Anterior cingulate cortex (tissue), 58 donors: Measurements from ENCODE around the gene PNISR.

Source experiments
- DNase-seq, 58 donors: peaks; one replicate each; lab custom pipeline; 2025; lab: John Stamatoyannopoulos, UW

The PNISR gene

DNA sequence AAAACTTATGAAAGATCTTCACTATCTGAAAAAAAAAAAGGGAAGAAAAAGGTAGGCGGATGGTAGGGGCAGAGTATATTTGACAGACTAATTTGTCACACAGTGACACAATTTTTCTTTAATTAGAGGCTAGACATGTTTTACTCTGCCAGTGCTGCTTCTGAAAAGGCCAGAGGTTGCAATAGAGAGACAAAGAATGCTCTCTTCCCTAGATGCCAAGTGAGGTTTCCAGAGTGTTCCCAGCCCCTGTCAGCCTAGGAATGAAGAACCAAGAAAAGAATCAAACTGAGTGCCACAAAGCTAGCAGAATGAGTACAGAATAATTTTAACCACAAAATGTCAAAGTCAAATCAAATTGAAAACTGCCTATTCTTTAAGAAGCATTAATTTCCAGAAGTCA, 13.0 kb downstream of the PNISR start:
- peak in 18 of 58 donors; percentile 1 to 55 (median 10) for DNase-seq

DNA sequence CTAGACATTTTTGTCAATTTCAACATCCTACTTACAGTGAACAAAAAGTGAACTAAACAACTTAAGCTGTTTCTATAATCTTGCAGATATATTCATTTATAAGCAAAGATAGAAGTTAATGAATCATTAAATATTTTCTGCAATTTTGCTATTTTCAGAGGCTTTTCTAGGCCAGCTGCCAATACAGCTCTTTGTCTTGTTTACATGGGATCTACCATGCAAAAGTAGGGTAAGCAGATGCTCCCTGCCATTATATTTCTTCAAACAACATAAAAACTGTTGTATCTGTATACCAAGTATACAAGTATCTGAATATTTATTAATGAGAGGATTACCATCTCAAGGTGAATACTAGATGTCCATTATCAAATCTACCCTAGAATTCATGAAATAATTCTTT, 15.4 kb downstream of the PNISR start:
- no peak for DNase-seq

DNA sequence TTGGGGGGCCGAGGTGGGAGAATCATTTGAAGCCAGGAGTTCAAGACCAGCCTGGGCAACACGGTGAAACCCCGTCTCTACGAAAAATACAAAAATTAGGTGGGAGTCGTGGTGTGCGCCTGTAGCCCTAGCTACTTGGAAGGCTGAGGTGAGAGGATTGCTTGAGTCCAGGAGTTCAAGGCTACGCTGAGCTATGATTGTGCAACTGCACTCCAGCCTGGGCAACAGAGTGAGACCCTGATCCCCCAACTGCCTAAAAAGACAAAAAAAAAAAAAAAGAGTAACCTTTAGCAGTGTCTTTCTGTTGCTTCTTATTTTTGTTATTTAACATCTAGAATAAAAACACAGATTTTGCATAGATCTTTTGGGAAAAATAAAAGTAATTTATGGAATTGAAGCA, 18.0 kb downstream of the PNISR start:
- DNase-seq, result no peak

DNA sequence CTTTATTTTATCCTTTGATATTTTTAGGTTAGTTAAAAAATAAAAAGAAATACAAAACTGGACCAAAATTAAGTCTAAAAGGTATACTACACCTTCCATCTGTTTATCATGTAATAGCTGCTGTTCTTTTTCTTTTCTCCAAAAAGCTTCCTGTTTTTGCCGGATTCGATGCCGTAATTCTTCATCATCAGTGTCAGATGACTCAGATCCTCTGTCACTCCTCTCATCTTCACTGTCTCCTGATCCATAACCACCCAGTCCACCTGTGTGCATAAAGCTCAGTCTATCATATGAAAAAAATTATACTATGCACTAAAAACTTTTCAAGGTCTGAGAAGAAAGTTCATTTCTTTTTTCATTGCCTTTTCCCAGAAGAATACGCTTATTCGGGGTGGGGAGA, 22.7 kb downstream of the PNISR start:
- DNase-seq, result no peak

DNA sequence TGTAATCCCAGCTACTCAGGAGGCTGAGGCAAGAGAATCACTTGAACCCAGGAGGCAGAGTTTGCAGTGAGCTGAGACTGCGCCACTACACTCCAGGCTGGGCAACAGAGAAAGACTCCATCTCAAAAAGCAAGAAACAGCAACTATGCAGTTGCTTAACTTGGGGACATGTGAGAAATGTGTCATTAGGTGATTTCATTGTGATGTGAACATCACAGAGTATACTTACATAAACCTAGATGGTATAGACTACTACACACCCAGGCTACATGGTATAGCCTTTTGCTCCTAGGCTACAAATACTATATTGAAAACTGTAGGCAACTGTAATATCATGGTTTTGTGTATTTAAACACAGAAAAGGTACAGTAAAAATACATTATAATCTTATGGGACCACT, 27.8 kb downstream of the PNISR start:
- DNase-seq, result no peak

DNA sequence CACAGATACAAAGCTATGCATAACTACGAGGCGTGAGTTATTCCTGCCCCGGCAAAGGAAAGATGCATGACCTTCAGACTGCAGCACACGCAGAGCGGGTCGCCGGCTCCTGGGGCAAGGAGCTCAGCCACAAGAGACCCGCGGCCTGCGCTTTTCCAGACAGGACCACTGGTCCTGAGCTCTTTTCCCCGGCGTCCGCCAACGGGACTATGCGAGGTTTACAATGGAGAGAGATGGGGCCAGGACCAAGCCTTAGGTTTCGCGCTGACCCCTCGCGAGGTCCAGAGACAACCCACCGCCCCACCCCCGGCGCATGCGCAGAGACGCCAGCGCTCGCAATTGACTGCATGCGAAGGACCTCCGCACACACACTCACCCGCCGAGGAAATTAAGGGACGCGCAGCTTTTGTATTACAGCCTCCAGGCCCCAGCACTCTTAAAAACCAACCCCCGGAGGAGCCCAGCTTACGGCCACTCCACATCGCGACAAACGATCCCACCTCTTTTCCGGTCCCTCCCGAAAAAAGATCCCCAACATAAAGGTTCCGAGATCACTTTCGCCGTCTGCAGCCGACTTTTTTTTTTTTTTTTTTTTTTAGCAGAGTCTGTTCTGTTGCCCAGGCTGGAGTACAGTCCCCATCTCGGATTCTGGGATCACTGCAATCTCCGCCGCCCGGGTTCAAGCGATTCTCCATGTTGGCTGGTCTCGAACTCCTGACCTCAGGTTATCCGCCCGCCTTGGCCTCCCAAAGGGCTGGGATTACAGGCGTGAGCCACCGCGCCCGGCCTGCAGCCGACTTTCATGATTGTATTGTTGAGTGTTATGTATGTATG, 31.2 kb downstream of the PNISR start, which contains the start of gene COQ3:
COQ3 (minus strand) TSS at position 498 of the 834 bp plus-strand sequence; CDS start at position 482, 16 bp downstream.
- DNase-seq, result peak in 57 of 58 donors; percentile 25 to 83 (median 66)

DNA sequence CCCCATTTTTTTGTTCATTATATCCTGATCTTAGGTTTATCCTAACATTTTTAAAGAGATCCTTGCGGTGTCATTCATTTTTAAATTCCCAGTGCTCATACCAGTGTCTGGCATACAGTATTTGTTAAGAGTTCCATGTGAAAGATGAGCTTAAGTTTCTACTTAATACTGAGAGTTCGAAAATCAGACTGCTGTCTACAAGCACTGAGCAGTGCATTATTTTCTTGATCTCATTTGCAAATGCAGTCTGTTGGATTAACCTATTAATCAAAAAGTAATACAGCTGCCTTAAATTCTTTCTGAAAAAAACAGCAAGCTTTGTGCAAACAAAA, 31.8 kb downstream of the PNISR start:
- no peak for DNase-seq

DNA sequence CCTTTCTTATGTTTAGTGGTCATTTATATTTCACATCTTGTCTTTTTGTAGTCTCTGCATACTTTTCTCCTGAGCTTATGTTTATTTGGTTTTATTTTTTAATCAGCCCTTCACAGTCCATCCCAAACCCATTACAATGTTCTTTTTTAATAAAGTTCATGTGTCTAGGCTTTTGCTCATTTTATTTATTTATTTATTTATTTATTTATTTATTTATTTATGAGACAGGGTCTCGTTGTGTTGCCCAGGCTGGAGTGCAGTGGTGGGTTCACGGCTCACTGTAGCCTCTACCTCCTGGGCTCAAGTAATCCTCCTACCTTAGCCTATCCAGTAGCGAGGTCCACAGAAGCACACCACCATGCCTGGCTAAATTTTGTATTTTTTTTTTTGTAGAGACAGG, 34.2 kb downstream of the PNISR start:
- no peak for DNase-seq

DNA sequence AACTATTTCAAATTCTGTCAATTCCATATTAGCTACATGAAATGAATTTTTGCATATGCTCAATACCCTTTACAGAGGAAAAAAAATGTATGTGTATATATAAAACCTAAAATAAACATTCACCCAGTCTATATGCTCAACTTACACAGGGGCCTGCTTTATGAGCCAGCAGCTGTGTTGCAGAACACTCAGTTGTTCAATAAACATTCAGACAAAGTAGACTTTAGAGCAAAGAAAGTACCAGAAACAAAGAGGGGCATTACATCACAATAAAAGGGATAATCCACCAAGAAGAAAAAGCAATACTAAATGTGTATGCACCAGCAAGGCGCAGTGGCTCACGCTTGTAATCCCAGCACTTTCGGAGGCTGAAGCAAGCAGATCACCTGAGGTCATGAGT, 40.6 kb downstream of the PNISR start:
- DNase-seq, result no peak

DNA sequence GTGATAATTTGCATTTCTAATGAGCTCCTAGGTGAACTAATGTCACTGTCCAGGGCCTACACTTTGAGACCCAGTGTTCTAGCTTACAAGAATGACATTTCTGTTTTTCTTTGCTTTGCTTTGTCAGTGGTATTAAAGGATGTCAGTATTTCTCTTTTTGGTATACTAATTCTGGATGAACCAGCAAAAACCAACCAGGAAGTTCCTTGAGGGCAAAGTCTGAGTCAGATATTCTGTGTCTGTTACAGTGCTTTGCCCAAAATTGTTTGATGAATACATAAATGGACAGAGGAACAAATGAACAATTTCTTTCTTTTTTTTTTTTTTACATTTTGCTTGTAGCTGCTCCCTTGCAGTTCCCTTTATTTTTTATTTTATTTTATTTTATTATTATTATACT, 46.5 kb downstream of the PNISR start:
- DNase-seq, result no peak

DNA sequence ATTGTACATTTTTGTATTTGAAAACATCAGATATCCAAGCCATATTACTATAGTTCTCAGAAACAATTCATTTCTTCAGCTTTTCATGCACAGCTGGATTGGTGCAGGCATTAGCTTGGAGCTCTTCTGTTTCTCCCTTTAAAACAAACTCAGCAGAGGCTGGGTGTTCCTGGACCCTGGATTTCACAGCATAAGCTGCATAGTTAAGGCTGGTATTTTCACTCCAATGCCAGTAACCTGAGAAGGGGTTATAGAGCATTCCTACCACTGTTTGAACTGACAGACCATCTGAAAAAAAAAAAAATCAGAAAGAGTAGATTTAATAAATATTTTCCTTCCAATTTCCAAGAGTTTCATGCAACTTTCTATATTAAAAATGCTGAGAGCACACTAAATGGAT, 55.6 kb downstream of the PNISR start:
- no peak for DNase-seq

DNA sequence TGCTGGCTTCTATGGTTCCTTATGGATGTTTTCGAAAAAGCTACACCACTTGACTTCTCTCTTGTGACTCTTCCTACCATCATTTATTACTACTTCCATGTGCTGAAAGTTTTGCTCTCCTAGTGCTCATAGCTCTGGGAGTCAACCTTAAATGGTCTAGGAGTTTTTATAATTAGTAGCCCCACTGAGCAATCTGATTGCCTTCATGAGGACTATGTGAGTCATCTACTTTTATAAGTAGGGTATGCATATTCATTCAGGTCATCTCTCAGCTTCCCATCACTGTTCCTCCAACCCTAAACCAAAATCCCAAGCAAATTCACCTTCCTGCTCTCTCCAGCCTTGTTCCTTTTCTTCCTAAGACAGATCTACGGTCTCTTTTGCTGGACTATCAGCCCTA, 58.3 kb downstream of the PNISR start:
- no peak for DNase-seq

DNA sequence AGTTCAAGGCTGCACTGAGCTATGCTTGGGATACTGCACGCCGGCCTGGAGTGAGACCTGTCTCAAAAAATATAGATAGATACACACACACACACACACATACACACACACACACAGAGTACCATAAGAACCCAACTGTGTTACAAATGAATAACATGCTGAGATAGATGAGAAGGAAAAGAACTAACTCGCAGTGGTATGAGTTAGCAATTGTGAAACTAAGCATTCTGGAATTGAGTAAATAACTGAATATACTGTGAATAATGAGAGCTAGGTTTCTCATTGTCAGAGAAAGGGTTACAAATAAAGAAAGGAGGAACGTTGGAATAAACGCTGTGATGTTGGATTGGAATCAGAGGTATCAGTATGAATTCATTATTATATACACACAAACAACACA, 61.1 kb downstream of the PNISR start:
- DNase-seq, result no peak

DNA sequence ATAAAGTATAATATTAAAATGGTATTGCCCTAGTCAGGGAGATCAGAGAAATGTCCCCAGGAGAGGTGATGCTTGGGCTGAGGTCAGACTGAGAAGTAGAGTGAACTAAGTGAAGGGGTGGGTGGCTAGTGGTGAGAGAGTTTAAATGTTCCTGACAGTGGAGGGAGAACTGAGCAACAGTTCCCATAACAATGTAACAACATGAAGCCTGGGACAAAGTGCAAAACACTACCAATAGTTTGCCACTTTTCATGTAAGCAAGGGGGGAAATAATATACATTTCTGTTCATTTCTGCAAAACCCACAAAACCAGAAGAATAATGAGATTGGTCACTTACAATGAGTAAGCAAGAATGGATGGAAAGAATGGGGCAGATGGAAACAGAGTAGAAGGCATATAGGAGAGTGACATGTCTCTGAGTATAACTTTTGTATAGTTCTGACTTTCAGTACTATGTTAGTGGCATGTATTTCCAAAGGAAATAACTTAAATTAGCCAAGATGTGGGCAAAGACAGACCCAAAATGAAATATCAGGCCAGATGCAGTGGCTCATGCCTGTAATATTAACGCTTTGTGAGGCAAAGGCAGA, 62.3 kb downstream of the PNISR start:
- DNase-seq, result no peak

DNA sequence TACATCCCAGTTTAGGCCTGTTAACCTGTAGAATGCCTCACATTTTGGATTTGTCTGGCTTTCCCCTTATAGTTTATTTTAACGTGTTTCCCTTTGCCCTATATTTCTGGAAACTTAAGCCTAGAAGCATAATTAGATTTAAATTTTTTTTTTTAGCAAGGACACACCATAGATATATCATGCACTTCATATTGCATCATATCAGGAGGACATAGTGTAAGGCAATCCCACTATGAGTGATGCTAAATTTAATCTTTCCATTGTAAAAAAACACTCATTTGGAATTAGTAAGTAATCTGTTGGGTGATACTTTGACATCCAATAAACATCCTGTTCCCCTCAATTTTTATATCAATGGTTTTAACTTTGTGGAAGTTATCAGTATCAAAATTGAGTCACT, 65.3 kb downstream of the PNISR start:
- DNase-seq, result no peak

DNA sequence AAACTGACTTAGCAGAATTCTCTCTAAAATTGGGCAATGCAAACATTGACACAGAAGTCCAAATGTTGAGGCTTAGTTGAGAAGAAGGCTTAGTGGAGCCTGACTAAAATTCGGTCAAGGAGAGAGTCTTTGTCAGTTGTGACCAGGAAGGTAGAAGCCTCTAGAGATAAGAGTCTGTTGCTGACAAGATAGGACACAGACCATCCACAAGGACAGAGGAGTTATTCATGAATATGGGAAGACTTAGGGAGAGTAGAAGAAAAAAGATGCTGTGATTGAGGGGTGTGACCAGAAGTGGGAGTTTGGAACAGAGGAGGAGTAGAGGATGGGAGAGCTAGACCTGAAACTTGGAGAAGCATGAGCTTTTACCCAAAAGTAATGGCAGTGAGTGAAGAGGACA, 68.5 kb downstream of the PNISR start:
- DNase-seq, result no peak

DNA sequence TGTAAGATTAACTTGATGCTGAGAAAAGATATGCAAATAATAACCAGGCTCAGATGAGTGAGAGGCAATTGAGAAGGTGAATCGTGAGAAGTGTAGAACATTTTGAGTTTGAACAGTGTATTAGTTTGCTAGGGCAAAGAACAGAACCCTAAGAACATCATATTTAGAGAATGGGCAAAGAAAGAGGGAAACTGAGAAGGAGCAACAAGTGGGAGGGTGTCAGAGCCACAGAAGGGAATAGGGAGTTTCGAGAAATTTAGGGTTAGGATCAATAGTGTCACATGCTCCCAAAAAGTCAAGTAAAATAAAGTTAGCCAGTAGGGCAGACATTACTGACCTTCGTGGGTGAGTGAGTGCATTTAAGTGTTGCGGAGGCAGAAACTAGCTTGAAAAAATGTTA, 70.1 kb downstream of the PNISR start:
- DNase-seq, result no peak

DNA sequence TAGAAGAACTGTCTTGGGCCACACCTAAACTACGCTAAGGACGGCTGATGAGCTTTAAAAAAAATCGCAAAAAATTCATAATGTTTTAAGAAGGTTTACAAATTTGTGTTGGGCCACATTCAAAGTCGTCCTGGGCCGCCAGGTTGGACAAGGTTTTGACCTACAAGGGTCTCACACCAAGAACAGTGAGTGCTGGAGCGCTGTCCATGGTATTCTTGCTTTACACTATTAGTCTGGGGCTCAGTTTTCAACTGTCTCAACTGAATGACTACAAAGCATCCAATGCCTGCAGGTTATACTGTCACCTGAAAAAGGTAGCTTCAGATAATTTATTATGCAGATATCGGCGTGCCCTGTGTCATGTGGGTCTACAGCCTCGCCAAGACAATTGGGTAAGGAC, 72.0 kb downstream of the PNISR start:
- DNase-seq, result no peak

DNA sequence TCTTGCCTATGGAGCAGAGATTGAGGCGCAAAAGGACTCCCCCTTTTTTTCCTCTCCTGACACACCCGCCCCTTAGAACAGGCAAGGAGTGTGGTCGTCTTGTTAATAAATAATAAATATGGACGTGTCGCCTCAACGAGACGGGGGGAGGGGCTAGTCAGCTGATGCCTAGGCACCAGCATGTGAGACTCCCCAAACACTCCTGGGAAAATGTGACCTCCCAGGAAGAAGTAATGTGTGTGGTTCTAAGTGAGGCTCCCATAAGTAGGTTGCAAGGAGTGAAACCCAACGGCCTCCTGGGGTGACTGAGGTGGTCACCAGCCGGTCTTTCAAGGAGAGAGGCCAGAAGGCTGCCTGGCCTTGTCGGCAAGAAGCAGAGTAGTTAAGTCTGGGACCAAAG, 74.5 kb downstream of the PNISR start:
- DNase-seq, result peak in 2 of 58 donors; percentile 5 to 15

DNA sequence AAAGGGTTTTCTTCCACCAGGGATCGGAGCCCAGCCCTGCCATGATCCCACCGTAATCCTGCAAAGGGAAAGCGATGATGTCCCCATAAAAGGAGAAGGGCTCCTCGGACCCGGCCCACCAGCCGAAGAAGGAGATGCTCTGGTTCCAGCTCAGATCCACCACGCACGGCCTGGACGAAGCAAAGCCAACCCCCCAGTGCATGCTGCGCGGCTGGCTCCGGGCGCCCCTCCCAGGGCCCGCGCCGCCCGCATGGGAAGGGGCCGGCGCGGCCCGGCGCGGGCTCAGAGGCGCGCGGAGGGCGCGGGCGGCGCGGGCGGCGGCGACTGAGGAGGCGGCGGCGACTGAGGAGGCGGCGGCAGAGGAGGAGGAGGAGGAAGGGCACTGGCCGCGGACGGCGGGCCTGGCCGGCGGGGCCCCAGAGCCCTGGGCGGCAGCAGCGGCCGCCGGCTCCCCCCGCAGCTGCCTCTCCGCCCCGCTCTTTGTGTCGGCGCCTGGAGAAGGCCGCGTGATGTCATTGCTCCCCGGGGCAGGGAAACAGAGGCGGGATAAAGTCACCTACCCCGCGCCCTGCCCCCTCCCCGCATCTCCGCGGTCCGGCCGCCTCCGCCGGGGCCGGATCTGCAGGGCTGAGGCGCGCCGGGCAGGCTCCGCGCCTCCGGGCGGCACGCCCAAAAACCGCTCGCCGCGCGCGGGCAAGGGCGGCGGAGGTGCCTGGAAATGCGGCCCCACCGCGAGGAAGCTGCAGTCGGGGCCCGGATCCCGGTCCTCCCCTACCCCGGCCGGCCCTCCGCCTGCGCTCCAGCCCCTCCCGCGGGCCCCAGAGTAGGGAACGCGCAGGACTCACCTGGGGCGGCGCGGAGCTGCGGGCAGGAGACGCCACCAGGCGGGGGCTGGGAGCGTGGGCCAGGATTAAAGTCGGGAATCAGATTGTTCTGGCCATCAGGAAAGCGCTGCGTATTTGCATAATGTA, 75.7 kb downstream of the PNISR start, which contains the start of gene FAXC:
FAXC (minus strand) TSS at position 504 of the 971 bp plus-strand sequence; CDS start at position 202, 302 bp downstream.
- peak in 34 of 58 donors; percentile 8 to 67 (median 36) for DNase-seq
